GM12878 (cell line): Measurements from ENCODE around the gene BIRC7. TPM values are rescaled to one million over a fixed set of nuclear protein-coding genes. Genes with fewer than 3 reads are reported as not detected.

Experiments used
- ATAC-seq: fragments of 200-7000 bp; cut with Tn5 transposase; 3 replicates; pipeline ENCODE4 v1.9.1; 2020; ENCODE audit warnings: mild to moderate bottlenecking, moderate library complexity
- BruUV-seq: library from RNA; stranded (reverse); fragments of 400-500 nt; replicated peaks from 2 replicates; lab custom pipeline; 2021; lab: Mats Ljungman, UMichigan
- CTCF ChIA-PET: fragments of 300-600 bp; sonication (Branson Sonifier 250); formaldehyde crosslinking; extraction: SDS; loops from one replicate; lab custom pipeline; 2021; ENCODE audit warnings: inconsistent platforms; lab: Yijun Ruan, JAX
- POLR2A ChIA-PET: fragments of 350-600 bp; formaldehyde crosslinking; extraction: SDS; loops from one replicate; lab custom pipeline; 2021; ENCODE audit warnings: inconsistent platforms; lab: Charles Lee
- RAD21 ChIA-PET: fragments of 300-600 bp; sonication (Branson Sonifier 250); formaldehyde crosslinking; loops from one replicate; lab custom pipeline; 2023; ENCODE audit warnings: antibody characterized with exemption; ENCODE audit not compliant: unreplicated experiment; lab: Charles Lee
- SMC1A ChIA-PET: fragments of 300-600 bp; sonication (Branson Sonifier 250); formaldehyde crosslinking; loops from one replicate; lab custom pipeline; 2023; ENCODE audit not compliant: unreplicated experiment, uncharacterized antibody; lab: Charles Lee
- DNase-seq: peaks from one replicate; pipeline ENCODE4 v3.0.0-alpha.2; 2011; ENCODE audit warnings: low read depth, low spot score
- FAIRE-seq: peaks from 3 replicates; lab custom pipeline; 2011; peaks lifted over from hg19 to GRCh38; lab: Jason Lieb, UNC
- H2AFZ ChIP-seq: 2 replicates; pipeline ENCODE4 v1.6.0; 2011; ENCODE audit warnings: low read depth, low read length, control low read depth; ENCODE audit not compliant: control insufficient read depth
- H3K27ac ChIP-seq: 2 replicates; pipeline ENCODE4 v1.5.1; 2011; ENCODE audit warnings: control low read depth; ENCODE audit not compliant: control insufficient read depth, insufficient read depth
- H3K27me3 ChIP-seq, 2 experiments: replicated peaks in 1 of 2; 2 replicates each; pipeline versions ENCODE4 v1.6.0 to v1.6.1; 2011; ENCODE audit warnings: low read length in 1 of 2; ENCODE audit not compliant: control insufficient read depth in 2 of 2, insufficient read depth in 2 of 2
- H3K36me3 ChIP-seq, 2 experiments: 2 replicates each; pipeline ENCODE4 v1.5.1; 2011; ENCODE audit warnings: low read length in 1 of 2; ENCODE audit not compliant: control insufficient read depth in 2 of 2, insufficient read depth in 2 of 2
- H3K4me1 ChIP-seq: 2 replicates; pipeline ENCODE4 v1.6.1; 2011; ENCODE audit warnings: mild to moderate bottlenecking, low read length, moderate library complexity, mixed read lengths; ENCODE audit not compliant: control insufficient read depth, insufficient read depth
- H3K4me2 ChIP-seq: 2 replicates; pipeline ENCODE4 v1.6.0; 2011; ENCODE audit warnings: control low read depth; ENCODE audit not compliant: control insufficient read depth, insufficient read depth
- H3K4me3 ChIP-seq: fragments of 200-600 bp; sonication (generic); 2 replicates; pipeline ENCODE4 v1.5.1; 2016
- H3K79me2 ChIP-seq: 2 replicates; pipeline ENCODE4 v1.6.0; 2011; ENCODE audit warnings: low read length; ENCODE audit not compliant: control insufficient read depth, insufficient read depth
- H3K9ac ChIP-seq: 2 replicates; pipeline ENCODE4 v1.8.0; 2011; ENCODE audit warnings: low read length, control low read depth, mixed read lengths; ENCODE audit not compliant: control insufficient read depth, insufficient read depth
- H3K9me3 ChIP-seq: replicated peaks from 3 replicates; pipeline ENCODE4 v1.5.1; 2011; ENCODE audit warnings: mild to moderate bottlenecking, low read length; ENCODE audit not compliant: control insufficient read depth, insufficient read depth
- H4K20me1 ChIP-seq: 2 replicates; pipeline ENCODE4 v1.6.0; 2011; ENCODE audit not compliant: control insufficient read depth, insufficient read depth
- ATF7 ChIP-seq: fragments of 450-650 bp; IDR thresholded peaks from 2 replicates; pipeline ENCODE4 v1.6.1; 2016; ENCODE audit warnings: low read depth, mild to moderate bottlenecking
- E4F1 ChIP-seq: fragments of 450-650 bp; IDR thresholded peaks from 2 replicates; pipeline ENCODE4 v1.6.1; 2018; ENCODE audit warnings: borderline replicate concordance, mild to moderate bottlenecking; ENCODE audit not compliant: partially characterized antibody
- KDM1A ChIP-seq: fragments of 200-600 bp; sonication (generic); IDR thresholded peaks from 2 replicates; pipeline ENCODE4 v1.6.1; 2016; ENCODE audit warnings: borderline replicate concordance
- MEF2B ChIP-seq: fragments of 450-650 bp; IDR thresholded peaks from 2 replicates; pipeline ENCODE4 v1.6.1; 2018; ENCODE audit warnings: mild to moderate bottlenecking, moderate library complexity; ENCODE audit not compliant: partially characterized antibody, poor library complexity, severe bottlenecking
- MTA3 ChIP-seq: IDR thresholded peaks from 2 replicates; pipeline ENCODE4 v1.6.1; 2012; ENCODE audit warnings: low read length, inconsistent platforms, borderline replicate concordance
- NR2F1 ChIP-seq: fragments of 450-650 bp; conservative IDR thresholded peaks from 2 replicates; pipeline ENCODE4 v1.6.1; 2017; ENCODE audit warnings: mild to moderate bottlenecking
- PKNOX1 ChIP-seq: fragments of 450-650 bp; IDR thresholded peaks from 2 replicates; pipeline ENCODE4 v1.6.1; 2016; ENCODE audit warnings: mild to moderate bottlenecking
- POLR2AphosphoS2 ChIP-seq: IDR thresholded peaks from 2 replicates; pipeline ENCODE4 v1.6.1; 2011; ENCODE audit warnings: low read depth, mild to moderate bottlenecking, low read length, improper control_type of control experiment, moderate library complexity
- RCOR1 ChIP-seq: conservative IDR thresholded peaks from 2 replicates; pipeline ENCODE4 v1.6.1; 2012; ENCODE audit warnings: low read depth, low read length, improper control_type of control experiment
- SMAD5 ChIP-seq: IDR thresholded peaks from 2 replicates; pipeline ENCODE4 v1.6.1; 2016; ENCODE audit warnings: antibody characterized with exemption, low read depth
- SMARCA5 ChIP-seq: fragments of 450-650 bp; IDR thresholded peaks from 2 replicates; pipeline ENCODE4 v1.6.1; 2017; ENCODE audit warnings: mild to moderate bottlenecking
- SPI1 ChIP-seq: IDR thresholded peaks from 2 replicates; pipeline ENCODE4 v1.6.1; 2011; ENCODE audit warnings: low read depth, mild to moderate bottlenecking, low read length, moderate library complexity, borderline replicate concordance; ENCODE audit not compliant: insufficient read depth
- TAF1 ChIP-seq: IDR thresholded peaks from 2 replicates; pipeline ENCODE4 v1.6.1; 2011; ENCODE audit warnings: mild to moderate bottlenecking, low read depth, low read length, borderline replicate concordance
- WRNIP1 ChIP-seq: IDR thresholded peaks from 2 replicates; pipeline ENCODE4 v1.6.1; 2011; ENCODE audit warnings: low read depth, low read length, improper control_type of control experiment, borderline replicate concordance
- YBX1 ChIP-seq: fragments of 450-650 bp; IDR thresholded peaks from 2 replicates; pipeline ENCODE4 v1.6.1; 2016; ENCODE audit warnings: antibody characterized with exemption
- ZZZ3 ChIP-seq: IDR thresholded peaks from 2 replicates; pipeline ENCODE4 v1.6.1; 2011; ENCODE audit warnings: low read depth; ENCODE audit not compliant: control insufficient read depth, insufficient read length
- WGBS: methylation state at CpG from one replicate; pipeline ENCODE4 v1.1.6; 2016; ENCODE audit warnings: low lambda C conversion rate; ENCODE audit not compliant: insufficient replicate concordance, insufficient coverage; ENCODE audit errors: missing lambda C conversion rate; 5-methylcytosine and 5-hydroxymethylcytosine counted together
- in situ Hi-C: fragments of 300-500 bp; cut with MboI; formaldehyde crosslinking; loops from 9 replicates; pipeline ENCODE4 v1.14.3; 2018; ENCODE audit warnings: mixed read lengths
- intact Hi-C: fragments of 100-400 bp; cut with micrococcal nuclease; formaldehyde crosslinking; loops from one replicate; pipeline ENCODE4 v1.14.2; 2022; ENCODE audit not compliant: unreplicated experiment
- polyA plus RNA-seq, 11 experiments: library from polyadenylated mRNA; depleted of rRNA in 4 of 11; unstranded in 6 of 11; stranded (reverse) in 5 of 11; fragments of >200 nt; fragmentation: Nextera tagmentation in 4 of 11; fragmentation: Illumina TruSeq in 1 of 11; extraction: Ambion mirVana in 4 of 11; extraction: Trizol in 1 of 11; gene quantifications; 1 replicate in 1 of 11; 2 replicates in 10 of 11; pipeline versions ENCODE4 v1.2.1 to v1.2.3, GENCODE V29; 2011 to 2016; ENCODE audit warnings: inconsistent platforms in 2 of 11, missing spikeins in 2 of 11, low read depth in 1 of 11
- total RNA-seq, 4 experiments: library from RNA; depleted of rRNA in 3 of 4; stranded (reverse); fragments of >200 nt in 3 of 4; fragmentation: Illumina TruSeq in 1 of 4; extraction: Trizol in 1 of 4; gene quantifications; 2 replicates each; pipeline versions ENCODE4 v1.2.1 to v1.2.3, GENCODE V29; 2013 to 2021

Gene BIRC7
- total and polyA plus RNA-seq, 10 of the 15 experiments (the other 5 are each of a cell fraction or from before 2014, with no cell fraction given): 0.31 TPM; not detected in 9

- WGBS: 54% methylated on average over 26 of the region's 26 CpGs
- TF ChIP-seq SPI1 (no peak), RCOR1 (no peak), SMAD5 (no peak), SMARCA5 (no peak), ZZZ3 (no peak), MEF2B (no peak), MTA3 (no peak), POLR2AphosphoS2 (no peak), E4F1 (no peak), TAF1 (no peak), ATF7 (no peak), NR2F1 (no peak), PKNOX1 (no peak), WRNIP1 (no peak), YBX1 (no peak), KDM1A (no peak)
- Histone ChIP-seq H2AFZ (no peak overlapping the region), H3K4me1 (no peaks in the 10 kb centered on the region), H3K9me3 (no peaks in the 10 kb centered on the region), H3K27ac (no peak overlapping the region), H3K36me3 (no peaks in the 10 kb centered on the region), H3K4me3 (no peak overlapping the region), H3K27me3 (peaks cover 2 to 3% of the 10 kb centered on the region in 2 experiments; a peak in 3 of 4 replicates), H3K9ac (no peak overlapping the region), H4K20me1 (no peaks in the 10 kb centered on the region), H3K4me2 (no peak overlapping the region), H3K79me2 (no peaks in the 10 kb centered on the region)
- SMC1A ChIA-PET: no interaction called here
- POLR2A ChIA-PET: no interaction called here
- no peak for FAIRE-seq
- intact Hi-C loops: no loop called here
- RAD21 ChIA-PET: no interaction called here
- in situ Hi-C loops: no loop called here
- BruUV-seq: no TSS peak
- DNase-seq: no peak
- no peak for ATAC-seq
- CTCF ChIA-PET: interaction anchor here (2.9 kb wide), 1 partner anchor 13 kb away, joined by 25 read pairs; no protein-coding TSS in a partner anchor
These were observed 572 bp downstream of the BIRC7 start for GRCh38 chr20:63236116-63236837.
